EL (cell line): ENCODE data around the gene RFPL3.
"Not testable (repeated sequence)": the region's sequence is repeated elsewhere in the genome, so short reads cannot be mapped to it uniquely, and the experiment has no call there.

Source experiments
- DNase-seq: peaks from one replicate; pipeline ENCODE4 v3.0.0-alpha.2; 2016

RFPL3 gene

DNA sequence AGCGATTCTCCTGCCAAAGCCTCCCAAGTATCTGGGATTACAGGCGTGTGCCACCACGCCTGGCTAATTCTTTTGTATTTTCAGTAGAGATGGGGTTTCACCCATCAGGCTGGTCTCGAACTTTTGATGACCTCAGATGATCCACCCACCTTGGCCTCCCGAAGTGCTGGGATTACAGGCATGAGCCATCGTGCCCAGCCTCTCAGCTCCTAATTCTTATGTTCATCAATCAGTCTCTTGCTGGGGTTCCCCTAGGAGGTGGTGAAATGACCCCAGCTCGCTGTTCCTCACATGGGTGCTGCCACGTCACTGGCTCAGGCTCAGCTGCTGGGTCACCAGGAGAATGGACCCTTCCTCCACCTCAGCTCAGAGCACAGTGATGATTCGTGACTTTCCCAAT, at the start of gene RFPL3:
Gene RFPL3 (plus strand): TSS at position 301 of the 400 bp plus-strand sequence. CDS start 205 bp downstream, outside the sequence.
- DNase-seq: not testable (repeated sequence)

DNA sequence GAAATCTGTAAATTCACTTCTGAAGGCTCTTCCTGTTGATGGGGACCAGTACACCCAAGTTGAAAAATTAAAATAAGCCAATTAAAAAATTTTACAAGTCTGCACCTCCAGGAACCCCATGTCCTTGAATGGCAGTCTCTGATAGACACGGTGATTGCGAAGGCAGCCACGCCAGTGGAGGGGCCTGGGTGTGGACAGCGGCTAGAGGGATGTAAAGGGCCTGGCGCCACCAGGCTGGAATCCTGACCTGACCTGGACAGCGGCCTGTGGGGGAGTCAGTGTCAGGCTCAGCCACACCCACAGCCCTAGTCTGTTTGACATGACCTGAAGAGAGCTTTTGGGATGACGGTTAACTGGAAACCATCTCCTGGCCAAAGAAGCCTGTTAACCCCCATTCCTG, 49.5 kb upstream of the RFPL3 start:
- no peak for DNase-seq

- DNase-seq: no peak
Observed at GRCh38 chr22:32308934-32309333, 48.7 kb upstream of the RFPL3 start.

DNA sequence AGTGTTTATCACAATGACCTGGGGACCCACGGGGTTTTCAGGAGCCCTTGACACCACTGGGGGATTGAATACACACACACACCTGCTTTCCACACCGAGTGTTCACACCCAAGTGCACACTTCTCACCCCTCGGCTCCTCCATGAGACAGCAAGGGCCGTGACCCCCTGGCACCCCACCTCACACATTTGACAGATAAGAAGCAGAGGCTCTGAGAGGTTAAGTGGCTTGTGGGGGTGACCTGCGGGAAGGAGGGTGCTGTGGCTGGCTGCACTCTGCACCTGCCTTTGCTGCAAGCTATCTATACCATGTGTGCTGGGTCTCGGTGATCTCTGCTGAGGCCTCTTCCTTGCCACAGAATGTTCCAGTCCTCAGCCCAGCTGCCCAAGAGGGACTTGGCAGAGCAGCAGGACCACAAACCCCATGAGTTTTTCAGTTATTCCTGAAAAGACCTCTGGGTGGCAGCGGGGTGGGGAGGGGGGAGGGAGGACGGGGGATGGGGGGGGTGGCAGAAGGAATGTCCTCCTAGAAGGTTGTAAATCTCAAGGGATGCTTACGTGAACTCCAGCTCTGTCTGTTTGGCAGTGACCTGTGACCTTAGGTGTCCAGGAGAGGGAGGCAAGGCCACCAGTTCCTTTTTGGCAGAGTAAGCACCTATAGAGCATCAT, 47.9 kb upstream of the RFPL3 start:
- DNase-seq: no peak

- DNase-seq: no peak
Observed at GRCh38 chr22:32310777-32311176, 46.9 kb upstream of the RFPL3 start.

GRCh38 chr22:32311551-32312071, 46.1 kb upstream of the RFPL3 start:
- no peak for DNase-seq

DNA sequence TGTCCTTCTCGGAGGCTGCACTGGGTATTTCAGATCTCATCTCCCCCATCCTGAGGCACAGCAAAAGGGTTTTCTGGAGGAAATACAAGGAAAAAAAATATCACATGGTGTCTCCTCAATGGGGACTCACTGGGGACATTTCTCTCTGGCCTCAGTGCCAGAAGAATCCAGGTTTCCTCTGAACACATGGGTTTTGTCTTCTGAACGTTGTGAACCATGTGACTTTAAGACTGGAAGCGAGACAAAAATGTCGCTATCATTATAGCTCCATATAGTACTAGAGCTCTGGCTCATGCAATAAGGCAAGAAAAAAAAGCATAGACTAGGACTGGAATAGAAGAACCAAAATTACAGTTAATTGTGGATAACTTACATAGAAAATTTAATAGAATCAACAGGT, 44.9 kb upstream of the RFPL3 start:
- no peak for DNase-seq

GRCh38 chr22:32313532-32313931, 44.1 kb upstream of the RFPL3 start:
- no peak for DNase-seq

DNA sequence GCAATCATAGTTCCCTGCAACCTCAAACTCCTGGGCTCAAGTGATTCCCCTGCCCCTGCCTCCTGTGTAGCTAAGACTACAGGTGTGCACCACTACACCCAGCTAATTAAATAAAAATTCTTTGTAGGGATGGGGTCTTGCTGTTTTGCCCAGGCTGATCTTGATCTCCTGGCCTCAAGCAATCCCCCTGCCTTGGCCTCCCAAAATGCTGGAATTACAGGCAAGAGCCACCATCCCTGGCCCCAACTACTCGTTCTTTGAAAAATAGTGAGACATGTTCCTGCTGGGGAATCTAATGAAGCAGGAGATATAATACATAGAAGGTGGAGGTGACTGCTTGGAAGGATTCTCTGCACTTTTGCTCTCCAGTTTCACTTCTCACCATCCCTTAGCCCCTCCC, 40.1 kb upstream of the RFPL3 start:
- DNase-seq: no peak

GRCh38 chr22:32318361-32318760, 39.3 kb upstream of the RFPL3 start:
- no peak for DNase-seq

DNA sequence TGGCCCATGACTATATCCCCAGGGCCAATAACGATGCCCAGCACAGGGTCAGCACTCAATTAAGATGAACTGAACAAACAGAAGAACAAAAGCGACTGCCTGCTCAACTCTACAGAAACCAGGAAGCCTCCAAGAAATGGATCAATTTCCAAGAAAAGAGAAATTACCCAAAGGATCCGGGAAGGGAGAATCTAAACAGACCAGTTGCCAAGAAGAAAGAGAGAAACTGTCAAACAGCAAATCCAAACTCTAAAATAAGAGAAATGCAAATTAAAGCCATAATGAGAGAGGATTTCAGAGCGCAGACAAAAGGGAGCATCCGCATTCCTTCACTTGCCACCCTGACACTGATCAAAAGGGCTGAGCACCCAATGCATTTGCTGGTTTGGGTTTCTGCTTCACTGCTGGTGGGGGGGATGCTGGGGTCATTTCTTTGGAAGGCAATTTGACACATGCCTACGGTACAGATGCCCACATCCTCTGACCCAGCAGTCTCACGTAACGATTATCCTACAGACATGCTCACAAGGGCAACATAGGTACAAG, 37.7 kb upstream of the RFPL3 start:
- DNase-seq: no peak

DNA sequence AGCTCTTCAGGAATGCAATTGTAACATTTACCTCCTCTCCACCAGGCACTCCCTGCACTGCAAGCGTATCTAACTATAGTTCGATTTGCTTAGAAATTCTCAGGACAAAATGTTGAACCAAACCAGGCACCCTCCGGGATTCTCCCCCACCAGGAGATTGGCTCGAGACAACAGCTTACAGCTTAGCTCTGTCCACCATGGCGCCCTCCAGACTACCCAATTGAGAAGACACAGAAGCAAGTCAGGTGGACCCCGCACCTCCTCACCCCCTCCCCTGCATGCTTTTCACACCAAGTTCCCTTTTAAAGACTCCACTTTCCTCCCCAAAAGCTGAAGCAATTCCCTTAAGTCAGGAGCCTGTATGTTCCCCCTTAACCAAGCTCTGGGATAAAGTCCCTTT, 34.7 kb upstream of the RFPL3 start:
- DNase-seq: no peak

DNA sequence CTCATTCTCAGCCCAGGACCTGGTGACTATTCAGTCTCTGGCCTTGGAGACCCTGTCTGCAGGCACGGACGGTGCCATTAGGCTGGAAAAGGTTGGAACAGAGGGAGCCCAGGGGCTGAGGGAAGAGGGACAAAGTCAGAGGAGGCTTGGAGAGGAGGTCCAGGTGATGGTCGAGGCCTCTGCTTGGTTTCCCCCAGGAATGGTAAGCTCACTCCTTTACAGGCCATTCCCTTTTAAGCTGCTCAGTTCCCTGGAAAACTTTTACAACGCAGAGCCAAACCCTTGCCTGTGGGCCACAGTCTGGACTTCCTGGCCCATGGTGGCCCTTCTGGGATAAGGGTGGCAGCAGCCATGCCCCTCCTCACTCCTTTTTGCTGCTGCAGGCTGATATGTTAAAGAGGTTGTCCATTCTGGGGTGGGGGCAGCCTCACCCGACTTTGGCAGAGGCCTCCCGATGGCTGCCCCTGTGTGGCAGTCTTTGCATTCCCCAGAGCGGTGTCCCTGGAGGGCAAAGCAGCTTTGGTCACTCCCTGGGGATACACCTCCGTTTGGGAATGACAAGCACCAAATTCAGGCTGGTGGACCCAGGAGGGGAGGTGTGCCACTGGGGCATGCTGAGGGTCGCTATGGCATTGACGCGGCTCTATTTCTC, 34.0 kb upstream of the RFPL3 start:
- no peak for DNase-seq

- DNase-seq: no peak
Observed at GRCh38 chr22:32324505-32325415, 32.9 kb upstream of the RFPL3 start.

DNA sequence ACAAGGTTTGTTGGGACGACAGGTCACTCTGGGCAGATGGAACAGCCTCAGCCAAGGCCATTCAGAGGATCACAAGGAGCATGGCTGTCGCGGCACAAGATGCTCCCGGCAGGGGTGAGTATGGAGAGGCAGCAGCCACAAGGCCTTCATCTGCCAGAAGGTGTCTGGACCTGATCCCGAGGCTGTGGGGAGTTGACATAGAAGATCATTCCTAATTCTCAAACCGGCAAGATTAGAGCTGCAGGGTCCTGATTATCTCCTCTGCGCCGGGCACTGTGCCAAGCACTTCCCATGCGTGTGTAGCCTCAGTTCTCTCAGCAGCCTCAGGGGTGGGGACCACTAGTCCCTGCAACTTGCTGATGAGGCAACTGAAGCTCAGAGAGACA, 32.3 kb upstream of the RFPL3 start:
- no peak for DNase-seq

GRCh38 chr22:32325811-32326237, 31.8 kb upstream of the RFPL3 start:
- no peak for DNase-seq

- no peak for DNase-seq
Observed at GRCh38 chr22:32326647-32327046, 31.0 kb upstream of the RFPL3 start.

DNA sequence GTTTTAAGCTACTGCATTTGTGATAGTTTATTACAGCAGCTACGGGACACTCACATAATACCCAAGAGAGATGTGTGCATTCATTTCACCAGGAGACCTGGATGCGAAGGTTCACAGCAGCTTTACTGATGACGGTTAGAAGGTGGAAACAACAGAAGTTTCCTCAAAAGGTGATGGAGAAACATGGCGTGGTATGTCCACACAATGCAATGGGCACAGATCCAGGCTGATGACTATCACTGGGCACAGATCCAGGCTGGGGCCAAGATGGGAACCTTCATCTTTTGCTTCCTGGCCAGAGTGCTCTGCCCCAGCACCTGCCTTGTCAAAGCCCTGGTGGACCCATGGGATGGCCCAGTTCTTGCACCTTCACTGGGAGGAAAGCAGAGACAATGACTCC, 30.6 kb upstream of the RFPL3 start:
- peak; percentile 13 for DNase-seq

DNA sequence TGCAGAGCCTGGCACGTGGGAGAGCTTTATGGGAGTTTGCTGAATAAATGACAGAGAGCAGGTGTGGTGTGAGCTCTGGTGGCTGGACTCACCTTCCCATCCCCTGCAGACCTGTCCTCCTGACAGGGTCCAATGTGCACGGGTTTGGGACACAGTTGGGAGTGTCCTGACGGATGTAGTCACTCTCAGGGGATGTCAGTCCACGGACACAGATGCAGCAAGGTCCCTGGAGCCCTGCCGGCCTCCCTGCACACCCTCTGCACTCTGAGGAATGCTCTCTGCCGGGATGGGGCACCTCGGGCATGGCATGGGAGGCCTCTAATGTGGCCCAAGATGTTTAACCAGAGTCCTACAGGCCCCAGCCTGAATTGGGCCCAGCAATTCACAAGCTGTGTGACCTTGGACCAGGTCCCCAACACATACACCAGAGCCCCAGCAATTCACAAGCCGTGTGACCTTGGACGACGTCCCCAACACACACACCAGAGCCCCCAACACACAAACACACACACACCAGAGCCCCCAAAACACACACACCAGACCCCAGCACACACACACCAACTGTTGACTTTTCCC, 30.0 kb upstream of the RFPL3 start:
- DNase-seq: no peak

DNA sequence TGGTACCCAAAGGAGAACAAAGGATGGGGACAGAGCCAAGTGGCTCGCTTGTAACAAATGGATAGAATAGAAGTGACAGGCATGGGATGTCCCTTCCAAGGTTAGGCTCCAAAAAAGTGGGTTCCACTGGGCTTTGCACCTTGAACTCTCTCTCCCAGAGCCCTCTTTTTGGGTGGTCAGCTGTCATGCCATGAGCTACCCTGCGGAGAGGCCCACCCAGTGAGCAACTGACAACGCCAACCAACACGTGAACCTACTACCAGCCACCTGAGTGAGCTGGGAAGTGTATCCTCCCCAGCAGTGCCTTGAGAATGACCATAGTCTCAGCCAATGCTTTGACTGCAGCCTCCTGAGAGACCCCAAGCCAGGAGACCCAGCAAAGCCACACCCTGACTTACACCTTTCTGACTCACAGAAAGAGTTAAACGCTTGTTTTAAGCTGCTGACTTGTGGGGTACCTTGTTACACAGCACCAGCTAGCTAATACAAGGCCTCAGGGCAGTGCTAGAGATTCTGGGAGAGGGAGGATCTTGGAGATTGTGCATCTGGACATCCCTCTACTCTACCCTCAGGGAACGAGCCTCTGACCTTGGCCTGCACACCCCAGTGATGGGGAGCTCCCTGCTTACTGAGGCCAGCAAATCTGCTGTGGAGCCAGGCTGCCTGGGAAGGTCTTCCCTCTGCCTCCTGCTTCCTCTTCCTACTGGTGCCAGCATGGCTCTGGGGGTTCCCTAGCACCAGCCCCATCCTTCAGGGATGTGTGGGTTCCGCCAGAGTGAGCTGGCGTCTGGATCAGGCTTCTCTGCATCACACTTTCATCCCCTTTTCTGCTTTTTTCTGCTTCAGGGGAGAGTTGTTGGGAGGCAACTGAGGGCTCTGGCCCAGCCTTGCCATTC, 29.1 kb upstream of the RFPL3 start:
- no peak for DNase-seq

DNA sequence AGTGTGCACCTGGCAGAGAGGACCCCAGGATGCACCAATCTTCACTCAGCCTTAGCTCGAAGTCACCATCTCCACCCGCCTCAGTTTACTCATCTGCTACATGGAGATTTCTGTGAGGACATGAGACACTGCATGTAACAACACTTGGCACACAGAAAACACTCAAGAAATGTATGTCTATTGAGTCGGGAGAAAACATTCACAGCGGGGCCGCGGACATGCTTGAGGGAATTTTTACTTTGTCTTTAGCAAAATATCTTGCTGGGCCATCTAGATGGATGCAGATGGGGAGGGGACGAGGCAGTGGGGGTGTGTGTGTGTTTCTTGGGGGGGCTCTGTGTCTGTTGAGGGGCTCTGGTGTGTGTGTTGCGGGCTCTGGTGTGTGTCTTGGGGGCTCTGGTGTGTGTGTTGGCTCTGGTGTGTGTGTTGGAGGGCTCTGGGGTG, 28.4 kb upstream of the RFPL3 start:
- no peak for DNase-seq
